OCI-LY3 (cell line): ENCODE results near the gene PINLYP.

Source experiments
- CTCF ChIP-seq: fragments of 200-600, 300-600 bp; sonication (generic); IDR thresholded peaks from 2 replicates; pipeline ENCODE4 v1.5.1; 2014; ENCODE audit warnings: antibody characterized with exemption, low read length, low read depth
- EZH2phosphoT487 ChIP-seq: fragments of 200-600 bp; shearing (Covaris generic); IDR thresholded peaks from 2 replicates; pipeline ENCODE4 v1.6.1; 2018; ENCODE audit warnings: antibody characterized with exemption, mixed run types, low read depth

GRCh38 chr19:43628646-43629326 is 53.2 kb downstream of the PINLYP start:
- TF ChIP-seq CTCF (no peak), EZH2phosphoT487 (no peak)
